ENCODE measurements around the gene SLC27A5. TPM values are rescaled to one million over a fixed set of nuclear protein-coding genes. Genes with fewer than 3 reads are reported as not detected.

Gene SLC27A5
- total and polyA plus RNA-seq, 9 of the 15 experiments (the other 6 are each of a cell fraction or from before 2014, with no cell fraction given) = 42.2 to 318 (median 64.7) TPM

DNA sequence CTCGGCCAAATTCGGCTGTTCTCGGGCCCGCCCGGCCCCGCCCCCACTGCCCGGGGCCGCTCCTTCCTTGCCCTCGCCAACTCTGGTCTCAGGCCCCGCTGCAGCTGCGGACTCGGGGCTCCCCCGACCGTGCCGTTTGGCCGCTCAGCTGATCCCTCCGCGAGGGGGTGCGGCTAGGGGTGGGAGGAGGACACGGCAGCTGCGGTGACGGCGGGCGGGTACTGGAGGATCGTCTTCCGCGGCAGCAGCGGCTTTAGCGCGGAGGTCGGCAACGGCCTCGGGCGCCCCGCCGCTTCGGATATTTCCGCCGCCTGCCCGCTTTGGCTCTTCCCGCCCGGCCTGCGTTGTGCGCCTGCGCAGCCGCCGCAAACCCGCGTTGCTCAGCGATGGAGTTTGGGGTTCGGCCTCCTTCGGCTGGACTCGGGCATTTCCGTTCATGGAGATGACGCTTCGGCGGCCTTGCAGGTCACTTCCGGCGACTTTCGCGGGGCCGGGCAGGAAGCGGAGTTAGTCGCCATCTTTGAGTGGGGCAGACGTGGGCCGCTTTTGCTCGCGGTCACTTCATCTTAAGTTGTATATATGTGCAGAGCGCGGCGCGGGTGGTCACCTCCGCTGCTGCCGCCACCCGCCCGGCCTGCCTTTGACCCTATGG is 47.0 kb upstream of the SLC27A5 start (continued):
- TF ChIP-seq U2AF1 (optimal IDR thresholded peaks at IDR 0.05; ENCODE audit: low read depth, low read length) (peak; percentile 56), RFX7 (CRISPR knock-in tag; IDR thresholded peaks at IDR 0.05) (no peak), ZNF551 (CRISPR knock-in tag; IDR thresholded peaks at IDR 0.05) (no peak), DNMT1 (IDR thresholded peaks at IDR 0.05) (no peak), MYNN (IDR thresholded peaks at IDR 0.05) (no peak), MYNN (CRISPR knock-in tag; IDR thresholded peaks at IDR 0.05) (no peak), SAFB2 (IDR thresholded peaks at IDR 0.05; ENCODE audit: borderline replicate concordance, low read depth, low read length, severe bottlenecking) (no peak)
- TF ChIP-seq, protein P1, sequence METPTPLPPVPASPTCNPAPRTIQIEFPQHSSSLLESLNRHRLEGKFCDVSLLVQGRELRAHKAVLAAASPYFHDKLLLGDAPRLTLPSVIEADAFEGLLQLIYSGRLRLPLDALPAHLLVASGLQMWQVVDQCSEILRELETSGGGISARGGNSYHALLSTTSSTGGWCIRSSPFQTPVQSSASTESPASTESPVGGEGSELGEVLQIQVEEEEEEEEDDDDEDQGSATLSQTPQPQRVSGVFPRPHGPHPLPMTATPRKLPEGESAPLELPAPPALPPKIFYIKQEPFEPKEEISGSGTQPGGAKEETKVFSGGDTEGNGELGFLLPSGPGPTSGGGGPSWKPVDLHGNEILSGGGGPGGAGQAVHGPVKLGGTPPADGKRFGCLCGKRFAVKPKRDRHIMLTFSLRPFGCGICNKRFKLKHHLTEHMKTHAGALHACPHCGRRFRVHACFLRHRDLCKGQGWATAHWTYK (CRISPR knock-in tag; IDR thresholded peaks at IDR 0.05) = no peak; the same call in 1 of the 2 replicates
- TF ChIP-seq, protein P2, sequence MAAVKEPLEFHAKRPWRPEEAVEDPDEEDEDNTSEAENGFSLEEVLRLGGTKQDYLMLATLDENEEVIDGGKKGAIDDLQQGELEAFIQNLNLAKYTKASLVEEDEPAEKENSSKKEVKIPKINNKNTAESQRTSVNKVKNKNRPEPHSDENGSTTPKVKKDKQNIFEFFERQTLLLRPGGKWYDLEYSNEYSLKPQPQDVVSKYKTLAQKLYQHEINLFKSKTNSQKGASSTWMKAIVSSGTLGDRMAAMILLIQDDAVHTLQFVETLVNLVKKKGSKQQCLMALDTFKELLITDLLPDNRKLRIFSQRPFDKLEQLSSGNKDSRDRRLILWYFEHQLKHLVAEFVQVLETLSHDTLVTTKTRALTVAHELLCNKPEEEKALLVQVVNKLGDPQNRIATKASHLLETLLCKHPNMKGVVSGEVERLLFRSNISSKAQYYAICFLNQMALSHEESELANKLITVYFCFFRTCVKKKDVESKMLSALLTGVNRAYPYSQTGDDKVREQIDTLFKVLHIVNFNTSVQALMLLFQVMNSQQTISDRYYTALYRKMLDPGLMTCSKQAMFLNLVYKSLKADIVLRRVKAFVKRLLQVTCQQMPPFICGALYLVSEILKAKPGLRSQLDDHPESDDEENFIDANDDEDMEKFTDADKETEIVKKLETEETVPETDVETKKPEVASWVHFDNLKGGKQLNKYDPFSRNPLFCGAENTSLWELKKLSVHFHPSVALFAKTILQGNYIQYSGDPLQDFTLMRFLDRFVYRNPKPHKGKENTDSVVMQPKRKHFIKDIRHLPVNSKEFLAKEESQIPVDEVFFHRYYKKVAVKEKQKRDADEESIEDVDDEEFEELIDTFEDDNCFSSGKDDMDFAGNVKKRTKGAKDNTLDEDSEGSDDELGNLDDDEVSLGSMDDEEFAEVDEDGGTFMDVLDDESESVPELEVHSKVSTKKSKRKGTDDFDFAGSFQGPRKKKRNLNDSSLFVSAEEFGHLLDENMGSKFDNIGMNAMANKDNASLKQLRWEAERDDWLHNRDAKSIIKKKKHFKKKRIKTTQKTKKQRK (IDR thresholded peaks at IDR 0.05; ENCODE audit: borderline replicate concordance, low read depth, low read length) = no peak
- TF ChIP-seq, protein P3, sequence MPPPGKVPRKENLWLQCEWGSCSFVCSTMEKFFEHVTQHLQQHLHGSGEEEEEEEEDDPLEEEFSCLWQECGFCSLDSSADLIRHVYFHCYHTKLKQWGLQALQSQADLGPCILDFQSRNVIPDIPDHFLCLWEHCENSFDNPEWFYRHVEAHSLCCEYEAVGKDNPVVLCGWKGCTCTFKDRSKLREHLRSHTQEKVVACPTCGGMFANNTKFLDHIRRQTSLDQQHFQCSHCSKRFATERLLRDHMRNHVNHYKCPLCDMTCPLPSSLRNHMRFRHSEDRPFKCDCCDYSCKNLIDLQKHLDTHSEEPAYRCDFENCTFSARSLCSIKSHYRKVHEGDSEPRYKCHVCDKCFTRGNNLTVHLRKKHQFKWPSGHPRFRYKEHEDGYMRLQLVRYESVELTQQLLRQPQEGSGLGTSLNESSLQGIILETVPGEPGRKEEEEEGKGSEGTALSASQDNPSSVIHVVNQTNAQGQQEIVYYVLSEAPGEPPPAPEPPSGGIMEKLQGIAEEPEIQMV (tag; conservative IDR thresholded peaks at IDR 0.05; ENCODE audit: low read depth) = no peak
- TF ChIP-seq, protein P4, sequence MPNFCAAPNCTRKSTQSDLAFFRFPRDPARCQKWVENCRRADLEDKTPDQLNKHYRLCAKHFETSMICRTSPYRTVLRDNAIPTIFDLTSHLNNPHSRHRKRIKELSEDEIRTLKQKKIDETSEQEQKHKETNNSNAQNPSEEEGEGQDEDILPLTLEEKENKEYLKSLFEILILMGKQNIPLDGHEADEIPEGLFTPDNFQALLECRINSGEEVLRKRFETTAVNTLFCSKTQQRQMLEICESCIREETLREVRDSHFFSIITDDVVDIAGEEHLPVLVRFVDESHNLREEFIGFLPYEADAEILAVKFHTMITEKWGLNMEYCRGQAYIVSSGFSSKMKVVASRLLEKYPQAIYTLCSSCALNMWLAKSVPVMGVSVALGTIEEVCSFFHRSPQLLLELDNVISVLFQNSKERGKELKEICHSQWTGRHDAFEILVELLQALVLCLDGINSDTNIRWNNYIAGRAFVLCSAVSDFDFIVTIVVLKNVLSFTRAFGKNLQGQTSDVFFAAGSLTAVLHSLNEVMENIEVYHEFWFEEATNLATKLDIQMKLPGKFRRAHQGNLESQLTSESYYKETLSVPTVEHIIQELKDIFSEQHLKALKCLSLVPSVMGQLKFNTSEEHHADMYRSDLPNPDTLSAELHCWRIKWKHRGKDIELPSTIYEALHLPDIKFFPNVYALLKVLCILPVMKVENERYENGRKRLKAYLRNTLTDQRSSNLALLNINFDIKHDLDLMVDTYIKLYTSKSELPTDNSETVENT (CRISPR knock-in tag; IDR thresholded peaks at IDR 0.05) = peak; percentile 44; the same call in 1 of the 2 replicates
- TF ChIP-seq, protein P5, sequence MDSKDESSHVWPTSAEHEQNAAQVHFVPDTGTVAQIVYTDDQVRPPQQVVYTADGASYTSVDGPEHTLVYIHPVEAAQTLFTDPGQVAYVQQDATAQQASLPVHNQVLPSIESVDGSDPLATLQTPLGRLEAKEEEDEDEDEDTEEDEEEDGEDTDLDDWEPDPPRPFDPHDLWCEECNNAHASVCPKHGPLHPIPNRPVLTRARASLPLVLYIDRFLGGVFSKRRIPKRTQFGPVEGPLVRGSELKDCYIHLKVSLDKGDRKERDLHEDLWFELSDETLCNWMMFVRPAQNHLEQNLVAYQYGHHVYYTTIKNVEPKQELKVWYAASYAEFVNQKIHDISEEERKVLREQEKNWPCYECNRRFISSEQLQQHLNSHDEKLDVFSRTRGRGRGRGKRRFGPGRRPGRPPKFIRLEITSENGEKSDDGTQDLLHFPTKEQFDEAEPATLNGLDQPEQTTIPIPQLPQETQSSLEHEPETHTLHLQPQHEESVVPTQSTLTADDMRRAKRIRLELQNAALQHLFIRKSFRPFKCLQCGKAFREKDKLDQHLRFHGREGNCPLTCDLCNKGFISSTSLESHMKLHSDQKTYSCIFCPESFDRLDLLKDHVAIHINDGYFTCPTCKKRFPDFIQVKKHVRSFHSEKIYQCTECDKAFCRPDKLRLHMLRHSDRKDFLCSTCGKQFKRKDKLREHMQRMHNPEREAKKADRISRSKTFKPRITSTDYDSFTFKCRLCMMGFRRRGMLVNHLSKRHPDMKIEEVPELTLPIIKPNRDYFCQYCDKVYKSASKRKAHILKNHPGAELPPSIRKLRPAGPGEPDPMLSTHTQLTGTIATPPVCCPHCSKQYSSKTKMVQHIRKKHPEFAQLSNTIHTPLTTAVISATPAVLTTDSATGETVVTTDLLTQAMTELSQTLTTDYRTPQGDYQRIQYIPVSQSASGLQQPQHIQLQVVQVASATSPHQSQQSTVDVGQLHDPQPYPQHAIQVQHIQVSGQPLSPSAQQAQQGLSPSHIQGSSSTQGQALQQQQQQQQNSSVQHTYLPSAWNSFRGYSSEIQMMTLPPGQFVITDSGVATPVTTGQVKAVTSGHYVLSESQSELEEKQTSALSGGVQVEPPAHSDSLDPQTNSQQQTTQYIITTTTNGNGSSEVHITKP (IDR thresholded peaks at IDR 0.05; ENCODE audit: partially characterized antibody) = no peak
- TF ChIP-seq, protein P6, sequence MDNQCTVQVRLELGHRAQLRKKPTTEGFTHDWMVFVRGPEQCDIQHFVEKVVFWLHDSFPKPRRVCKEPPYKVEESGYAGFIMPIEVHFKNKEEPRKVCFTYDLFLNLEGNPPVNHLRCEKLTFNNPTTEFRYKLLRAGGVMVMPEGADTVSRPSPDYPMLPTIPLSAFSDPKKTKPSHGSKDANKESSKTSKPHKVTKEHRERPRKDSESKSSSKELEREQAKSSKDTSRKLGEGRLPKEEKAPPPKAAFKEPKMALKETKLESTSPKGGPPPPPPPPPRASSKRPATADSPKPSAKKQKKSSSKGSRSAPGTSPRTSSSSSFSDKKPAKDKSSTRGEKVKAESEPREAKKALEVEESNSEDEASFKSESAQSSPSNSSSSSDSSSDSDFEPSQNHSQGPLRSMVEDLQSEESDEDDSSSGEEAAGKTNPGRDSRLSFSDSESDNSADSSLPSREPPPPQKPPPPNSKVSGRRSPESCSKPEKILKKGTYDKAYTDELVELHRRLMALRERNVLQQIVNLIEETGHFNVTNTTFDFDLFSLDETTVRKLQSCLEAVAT (IDR thresholded peaks at IDR 0.05) = no peak

All from K562 (cell line).